Hypothalamus (tissue), 51 donors: ENCODE data around the gene MS4A4E.
A peak's percentile ranks its signal among the peaks of the same experiment; 100 is the strongest.
"Not testable (repeated sequence)": the region's sequence is repeated elsewhere in the genome, so short reads cannot be mapped to it uniquely, and the experiment has no call there.

ENCODE experiments used
- DNase-seq, 51 donors: peaks; one replicate each; lab custom pipeline; 2025; lab: John Stamatoyannopoulos, UW

Gene MS4A4E

DNA sequence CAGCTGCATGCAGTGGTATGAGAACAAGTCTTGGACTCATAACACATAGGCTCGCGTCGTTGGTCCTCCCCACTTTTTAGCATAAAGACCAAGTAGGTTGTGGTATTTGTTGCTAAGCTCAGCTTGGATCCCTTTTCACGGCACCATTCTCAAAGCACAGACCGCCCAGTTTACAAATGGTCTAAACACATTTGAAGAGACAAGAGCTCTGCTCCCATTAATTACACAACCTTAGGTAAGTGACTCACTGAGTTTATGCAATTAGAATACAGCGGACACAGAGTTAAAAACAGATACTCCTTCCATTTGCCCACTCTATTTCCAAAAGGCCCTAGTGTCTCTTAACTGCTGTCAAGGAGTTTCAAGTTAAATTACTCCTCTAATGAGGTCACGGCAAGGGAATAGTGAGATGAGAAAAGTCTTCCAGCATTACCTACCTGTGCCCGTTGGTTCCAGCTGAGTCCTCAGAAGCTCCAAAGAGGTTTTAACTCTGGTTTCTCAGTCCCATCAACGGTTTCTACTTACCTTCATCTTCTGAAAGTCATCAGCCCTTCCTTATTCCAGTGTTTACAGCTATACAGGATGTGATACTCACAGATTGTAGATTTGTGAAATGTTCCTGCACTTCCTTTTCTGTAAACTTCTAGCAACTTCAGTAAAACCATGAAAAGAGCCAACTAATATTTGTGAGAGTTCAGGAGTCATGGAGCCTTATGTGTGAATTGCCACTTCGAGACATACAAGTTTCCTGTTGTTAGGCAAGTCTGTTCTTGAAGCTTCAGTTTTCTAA is 60.2 kb downstream of the MS4A4E start, which contains the start of gene MS4A6A:
MS4A6A (minus strand) TSS at position 543 of the 790 bp plus-strand sequence. CDS start 1,356 bp downstream, outside the sequence.
- peak in 1 of 51 donors; percentile 7 for DNase-seq

DNA sequence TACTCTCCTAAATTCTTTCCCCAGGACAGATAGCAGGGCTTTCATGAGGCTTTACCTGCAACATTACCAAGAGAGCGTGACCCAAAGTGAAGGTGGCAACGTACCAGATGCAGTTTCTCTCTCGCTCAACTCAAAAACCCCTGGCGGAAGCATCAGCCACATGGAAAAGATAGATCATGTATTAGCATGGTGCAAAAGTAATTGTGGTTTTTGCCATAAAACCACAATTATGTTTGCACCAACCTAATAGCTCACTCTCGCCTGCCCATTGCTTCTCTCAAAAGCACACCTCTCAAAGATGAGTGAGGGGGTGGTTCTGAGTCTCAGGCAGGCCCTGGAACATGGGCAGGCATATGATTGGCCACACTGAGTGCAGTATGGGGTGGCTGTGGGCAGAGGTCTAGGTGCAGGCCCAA is 67.1 kb downstream of the MS4A4E start:
- DNase-seq, result no peak

DNA sequence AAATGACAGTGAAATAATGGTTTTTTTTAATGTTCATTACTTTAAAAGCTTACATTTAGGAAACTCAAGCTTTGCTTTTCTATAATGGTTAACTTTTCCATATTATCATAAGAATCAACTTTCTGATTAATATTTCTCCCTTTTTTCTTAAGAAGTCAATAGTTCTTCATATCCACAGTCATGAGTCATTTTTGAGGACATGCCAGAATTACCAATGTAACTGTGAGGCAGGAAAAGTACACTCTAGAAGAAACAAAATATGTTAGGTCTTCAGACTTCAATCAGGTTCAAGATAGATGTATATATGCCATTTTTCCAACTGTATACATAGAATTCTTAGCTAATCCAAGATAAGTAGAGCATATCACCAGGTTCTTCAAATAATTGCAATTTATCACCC is 70.9 kb downstream of the MS4A4E start:
- DNase-seq, result no peak

DNA sequence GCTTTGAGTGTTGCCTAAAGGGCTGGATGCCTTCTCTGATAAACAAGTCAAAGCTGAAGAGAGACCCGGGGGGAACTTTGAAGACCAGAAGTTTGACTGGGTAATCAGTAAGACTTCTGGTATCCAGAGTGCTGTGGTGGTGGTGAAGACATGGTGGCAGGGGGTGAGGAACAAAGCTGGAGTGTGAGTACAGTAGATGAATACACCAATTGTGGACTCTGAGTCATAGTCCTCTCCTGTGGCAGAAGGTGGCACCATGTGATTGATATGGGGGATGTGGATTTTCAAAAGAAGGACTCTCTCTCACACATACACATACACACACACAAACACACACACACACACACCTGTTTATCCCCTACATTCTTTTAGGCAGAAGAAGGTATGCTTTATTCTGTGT is 72.4 kb downstream of the MS4A4E start:
- DNase-seq, result no peak

DNA sequence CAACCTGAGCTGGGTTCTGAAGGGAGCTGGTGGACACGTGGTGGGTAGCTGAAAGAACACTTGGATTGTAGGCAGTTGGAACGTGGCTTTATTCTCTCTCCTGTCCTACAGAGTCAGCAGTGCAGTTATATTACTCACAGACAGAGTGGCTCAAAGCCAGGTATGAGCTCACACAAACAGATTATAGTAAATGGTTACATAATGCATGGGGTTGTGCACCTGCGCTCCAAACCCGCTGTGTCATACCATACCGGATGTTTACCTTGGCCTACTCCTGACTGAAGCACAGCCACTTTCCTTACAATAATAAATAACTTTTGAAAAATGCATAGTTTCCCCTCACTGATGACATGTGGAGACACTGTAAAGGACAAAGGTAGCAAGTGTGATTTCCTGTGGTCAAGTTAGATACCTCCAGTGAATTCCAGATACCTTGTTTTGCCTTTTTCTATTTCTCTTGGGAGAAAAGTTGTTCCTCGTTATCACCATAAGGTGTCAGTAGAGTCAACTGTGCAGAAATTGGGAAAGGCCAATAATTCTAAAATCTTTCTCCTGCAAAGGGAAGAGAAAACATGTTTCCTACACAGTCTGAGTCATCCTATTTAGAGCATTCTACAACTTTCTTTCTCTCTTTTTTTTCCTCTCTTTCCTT is 73.5 kb downstream of the MS4A4E start:
- DNase-seq, result no peak

DNA sequence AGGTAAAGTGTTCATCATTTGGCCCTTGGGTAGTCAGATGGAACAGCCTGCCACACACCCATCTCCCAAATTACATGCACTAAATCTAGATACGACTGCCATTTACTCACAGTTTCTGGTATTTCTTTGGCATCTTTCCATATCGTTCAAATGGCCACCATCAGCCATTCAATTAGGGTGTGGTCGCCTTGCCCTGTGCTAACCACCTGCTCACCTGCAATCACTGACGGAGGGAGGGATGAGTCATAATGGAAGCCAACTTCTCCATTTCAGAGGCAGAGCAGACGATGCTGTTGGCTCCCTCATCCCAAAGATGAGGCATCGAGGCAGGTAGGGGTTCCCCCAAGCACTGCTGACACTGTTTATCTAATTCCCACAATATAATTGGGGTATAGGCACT is 74.6 kb downstream of the MS4A4E start:
- DNase-seq, result no peak

DNA sequence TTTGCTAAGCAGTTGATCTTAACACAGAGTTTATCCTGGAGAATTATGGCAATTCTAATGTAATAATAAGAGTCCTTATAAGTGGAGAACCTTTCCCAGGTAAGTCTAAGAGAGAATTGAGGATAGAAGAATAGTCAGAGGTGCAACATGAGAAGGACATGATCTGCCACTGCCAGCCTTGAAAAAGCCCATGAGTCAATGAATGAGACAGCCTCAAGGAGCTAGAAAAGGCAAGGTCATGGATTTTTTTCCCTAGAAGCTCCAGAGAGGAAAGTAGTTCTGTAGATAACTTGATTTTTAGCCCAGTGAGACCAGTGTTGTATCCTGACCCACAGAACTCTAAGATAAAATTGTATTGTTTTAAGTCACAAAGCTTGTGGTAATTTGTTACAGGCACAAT is 77.0 kb downstream of the MS4A4E start:
- no peak for DNase-seq

DNA sequence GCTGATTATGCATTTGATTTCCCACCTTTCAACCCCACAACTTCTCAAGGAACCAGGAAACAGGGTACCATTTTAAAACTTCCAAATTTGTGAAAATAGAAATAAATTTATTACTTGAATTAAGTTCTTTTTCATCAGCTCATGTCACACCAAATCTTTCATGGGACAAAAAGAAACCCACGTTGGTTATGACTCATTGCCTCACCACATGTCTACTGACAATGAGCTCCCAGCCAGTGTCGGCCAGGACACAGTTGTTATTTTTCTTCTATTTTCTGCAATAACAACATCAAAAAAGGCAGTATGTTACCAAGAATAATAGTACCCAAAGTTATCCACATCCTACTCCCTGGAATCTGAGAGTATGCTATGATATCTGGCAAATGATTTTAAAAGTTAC is 77.4 kb downstream of the MS4A4E start:
- no peak for DNase-seq

DNA sequence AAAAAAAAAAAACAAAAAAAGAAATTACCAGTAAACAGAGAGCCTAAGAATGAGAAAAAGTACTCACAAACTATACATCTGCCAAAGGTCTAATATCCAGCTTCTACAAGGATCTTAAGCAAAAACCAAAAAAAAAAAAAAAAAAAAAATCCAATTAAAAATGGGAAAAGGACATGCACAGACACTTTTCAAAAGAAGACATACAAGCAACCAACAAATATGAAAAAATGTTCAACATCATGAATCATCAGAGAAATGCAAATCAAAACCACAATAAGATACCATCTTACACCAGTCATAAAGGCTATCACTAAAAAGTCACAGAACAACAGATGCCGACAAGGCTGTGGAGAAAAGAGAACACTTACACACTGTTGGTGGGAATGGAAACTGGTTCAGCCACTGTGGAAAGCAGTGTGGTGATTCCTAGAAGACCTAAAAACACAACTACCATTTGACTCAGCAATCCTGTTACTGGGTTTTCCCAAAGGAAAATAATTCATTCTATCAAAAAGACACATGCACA is 78.3 kb downstream of the MS4A4E start:
- no peak for DNase-seq

DNA sequence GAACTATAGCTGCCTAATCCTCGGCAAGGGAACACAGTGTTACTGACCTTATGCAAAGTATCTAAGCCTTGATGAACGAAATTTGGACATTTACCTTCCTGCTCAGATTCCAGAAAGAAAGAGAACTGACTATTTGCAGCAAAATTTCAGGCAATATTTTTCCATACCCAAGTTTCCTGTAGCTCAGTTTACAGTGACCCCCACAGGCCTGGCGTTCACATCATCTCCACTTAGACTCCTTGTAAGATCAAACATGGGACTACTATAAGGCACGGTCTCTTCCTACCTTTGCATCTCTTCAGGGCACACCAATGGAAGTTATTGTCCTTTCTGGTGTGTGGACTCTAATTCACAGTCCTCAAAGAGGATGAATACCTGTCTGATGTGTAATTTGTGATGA is 81.2 kb downstream of the MS4A4E start:
- DNase-seq, result no peak

DNA sequence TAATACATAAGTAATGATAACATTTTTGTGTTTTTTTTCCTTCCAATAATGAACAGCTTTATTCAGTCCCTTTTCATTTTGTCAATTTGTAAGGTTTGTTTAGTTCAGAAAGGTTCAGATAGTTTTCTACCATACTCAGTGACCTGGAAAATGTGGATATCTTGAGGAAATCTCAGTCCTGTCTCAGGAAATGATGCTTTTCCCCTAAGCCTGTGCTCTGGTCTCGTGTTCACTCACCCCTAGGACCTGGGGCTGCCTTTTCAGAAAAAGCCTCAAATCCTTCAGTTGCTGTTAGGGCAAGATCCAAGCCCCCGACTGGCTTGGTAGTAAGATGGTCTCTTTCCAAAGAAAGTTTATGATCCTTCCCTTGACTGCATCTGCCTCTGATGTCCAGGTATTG is 81.8 kb downstream of the MS4A4E start:
- DNase-seq, result no peak

DNA sequence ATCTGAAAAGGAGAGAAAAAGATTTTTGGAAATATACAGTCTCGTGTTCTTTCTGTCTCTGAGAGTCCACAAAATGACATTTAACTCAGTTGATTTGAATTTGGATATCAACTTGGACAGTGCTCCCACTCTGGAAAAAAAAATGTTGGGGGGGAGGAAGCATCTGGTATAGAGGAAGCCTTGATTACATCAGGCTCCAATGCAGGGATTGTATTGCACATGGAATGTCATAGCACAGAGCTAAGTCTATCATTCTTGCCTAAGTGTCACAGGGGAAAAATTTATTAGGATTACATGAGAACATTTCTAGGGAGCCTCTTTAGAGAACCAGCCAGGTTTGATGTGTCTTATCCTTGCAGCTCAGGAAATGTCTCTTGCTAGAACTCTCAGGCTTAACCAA is 83.1 kb downstream of the MS4A4E start:
- DNase-seq, result no peak

DNA sequence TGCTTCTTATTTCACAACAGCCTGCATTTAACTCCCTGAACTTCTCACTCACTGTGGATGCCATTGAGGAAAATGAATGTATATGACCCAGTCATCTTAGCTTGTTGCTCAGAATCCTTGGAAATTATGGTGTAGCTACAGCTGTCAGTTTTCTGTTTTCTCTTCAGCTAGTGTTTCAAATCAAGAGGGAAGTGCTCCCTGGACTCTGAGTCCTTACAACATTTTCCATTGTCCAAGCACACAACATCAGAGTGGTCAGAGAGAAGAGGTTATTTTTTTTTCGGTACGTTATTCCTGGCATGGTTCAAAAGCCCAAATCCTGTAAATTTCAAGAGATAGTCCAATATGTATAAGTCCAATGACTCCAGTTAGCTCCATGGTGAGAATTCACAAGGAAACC is 83.7 kb downstream of the MS4A4E start:
- no peak for DNase-seq

DNA sequence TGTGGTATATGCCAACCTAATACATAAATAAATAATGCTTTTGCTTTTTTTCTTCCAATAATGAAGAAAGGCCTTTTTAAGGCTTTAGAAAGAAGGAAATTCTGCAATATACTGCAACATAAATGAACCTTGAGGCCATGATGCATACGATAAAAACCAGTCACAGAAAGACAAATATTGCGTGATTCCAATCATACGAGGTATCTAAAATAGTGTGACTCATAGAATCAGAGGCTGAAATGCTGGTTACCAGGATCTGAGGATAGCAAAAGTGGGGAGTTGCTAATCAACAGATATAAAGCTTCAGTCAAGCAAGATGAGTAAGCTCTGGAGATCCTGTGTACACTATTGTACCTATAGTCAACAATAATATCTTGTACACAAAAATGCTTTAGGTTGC is 84.3 kb downstream of the MS4A4E start:
- DNase-seq, result no peak

DNA sequence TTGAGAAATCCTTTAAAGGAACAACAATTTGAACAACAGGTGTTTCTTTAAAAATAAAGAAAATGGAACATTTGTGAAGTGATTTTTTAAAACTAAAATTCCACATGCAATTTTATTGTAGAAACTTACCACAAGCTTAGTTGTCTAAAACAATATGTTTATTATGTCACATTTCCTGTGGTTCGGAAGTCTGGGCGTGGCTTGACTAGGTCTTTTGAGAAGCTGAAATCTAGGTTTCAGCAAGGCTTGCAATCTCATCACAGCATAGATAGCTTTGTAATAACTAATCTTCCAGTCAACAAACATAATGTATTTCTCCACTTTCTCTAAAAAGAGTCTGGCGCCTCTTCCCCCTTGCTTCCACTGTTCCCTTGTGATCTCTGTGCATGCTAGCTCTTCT is 87.0 kb downstream of the MS4A4E start:
- no peak for DNase-seq

DNA sequence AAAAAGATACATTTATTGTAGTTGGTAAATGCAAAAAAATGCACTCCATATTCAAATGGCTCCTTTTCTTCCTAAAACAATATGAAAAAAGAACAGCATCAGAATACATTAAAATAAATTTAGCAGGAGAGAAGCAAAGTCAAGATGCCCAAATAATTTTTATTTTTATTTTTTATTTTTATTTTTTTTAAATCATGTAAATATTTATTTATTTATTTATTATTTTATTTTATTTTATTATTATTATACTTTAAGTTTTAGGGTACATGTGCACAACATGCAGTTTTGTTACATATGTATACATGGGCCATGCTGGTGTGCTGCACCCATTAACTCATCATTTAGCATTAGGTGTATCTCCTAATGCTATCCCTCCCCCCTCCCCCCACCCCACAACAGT is 90.2 kb downstream of the MS4A4E start:
- not testable (repeated sequence) for DNase-seq

DNA sequence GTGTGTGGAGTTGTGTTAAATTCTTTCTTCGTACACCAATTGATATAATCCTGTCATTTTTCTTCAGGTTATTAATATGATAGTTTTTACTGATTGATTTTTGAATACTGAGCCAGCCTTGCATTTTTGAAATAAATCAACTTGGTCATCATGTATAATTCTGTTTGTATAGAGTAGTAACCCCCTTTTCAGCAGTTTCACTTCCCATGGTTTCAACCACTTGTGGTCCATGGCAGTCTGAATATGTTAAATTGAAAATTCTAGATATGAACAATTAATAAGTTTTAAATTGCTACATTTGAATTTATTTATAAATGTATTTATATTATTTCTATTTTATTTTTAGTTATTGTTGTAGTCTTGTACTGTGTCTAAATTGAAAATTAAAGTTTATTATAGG is 92.7 kb downstream of the MS4A4E start:
- DNase-seq, result no peak
